OCI-LY1 (cell line): ENCODE measurements around the gene CYB5R4.

Source experiments
- H2AFZ ChIP-seq: fragments of 200-600 bp; sonication (generic), shearing (Covaris generic); 2 replicates; pipeline ENCODE4 v1.6.0; 2014; ENCODE audit warnings: antibody characterized with exemption, mild to moderate bottlenecking, low read length
- H3F3A ChIP-seq: fragments of 200-600 bp; sonication (generic), shearing (Covaris generic); 2 replicates; pipeline ENCODE4 v1.6.0; 2014; ENCODE audit warnings: mild to moderate bottlenecking, antibody characterized with exemption, low read length, moderate library complexity; ENCODE audit not compliant: insufficient read depth
- H3K27ac ChIP-seq: fragments of 200-600 bp; sonication (generic); 2 replicates; pipeline ENCODE4 v1.5.1; 2014; ENCODE audit warnings: low read length, mixed run types, mild to moderate bottlenecking, low read depth; ENCODE audit not compliant: poor library complexity, severe bottlenecking
- H3K27me3 ChIP-seq: fragments of 200-600 bp; sonication (generic); 2 replicates; pipeline ENCODE4 v1.6.0; 2014; ENCODE audit warnings: antibody characterized with exemption, mild to moderate bottlenecking, low read length, moderate library complexity; ENCODE audit not compliant: insufficient read depth
- H3K36me3 ChIP-seq: fragments of 200-600 bp; sonication (generic); 2 replicates; pipeline ENCODE4 v1.6.1; 2014; ENCODE audit warnings: mild to moderate bottlenecking, antibody characterized with exemption, low read length, moderate library complexity, mixed read lengths; ENCODE audit not compliant: insufficient read depth
- H3K4me1 ChIP-seq: fragments of 200-600 bp; sonication (generic); 2 replicates; pipeline ENCODE4 v1.5.1; 2014; ENCODE audit warnings: mild to moderate bottlenecking, low read length, moderate library complexity; ENCODE audit not compliant: insufficient read depth, severe bottlenecking
- H3K4me2 ChIP-seq: fragments of 200-600 bp; sonication (generic), shearing (Covaris generic); 2 replicates; pipeline ENCODE4 v1.6.1; 2014; ENCODE audit warnings: low read length
- H3K4me3 ChIP-seq: fragments of 200-600 bp; sonication (generic); 2 replicates; pipeline ENCODE4 v1.5.1; 2014; ENCODE audit warnings: low read length, low read depth, mild to moderate bottlenecking, mixed read lengths; ENCODE audit not compliant: poor library complexity, severe bottlenecking
- H3K79me2 ChIP-seq: fragments of 200-600 bp; shearing (Covaris generic); 2 replicates; pipeline ENCODE4 v1.6.1; 2016; ENCODE audit warnings: mixed run types, low read length, mixed read lengths; ENCODE audit not compliant: insufficient read depth
- H3K9ac ChIP-seq: fragments of 200-600 bp; sonication (generic), shearing (Covaris generic); 2 replicates; pipeline ENCODE4 v1.6.1; 2014; ENCODE audit warnings: mild to moderate bottlenecking, low read length, mixed read lengths
- H3K9me2 ChIP-seq: fragments of 200-600 bp; sonication (generic), shearing (Covaris generic); 2 replicates; pipeline ENCODE4 v1.6.1; 2014; ENCODE audit warnings: low read depth, mild to moderate bottlenecking, low read length, mixed read lengths
- H3K9me3 ChIP-seq: fragments of 200-600 bp; shearing (Covaris generic); 2 replicates; pipeline ENCODE4 v1.6.1; 2014; ENCODE audit warnings: low read length, mixed read lengths
- H4K20me1 ChIP-seq: fragments of 200-600 bp; sonication (generic), shearing (Covaris generic); 2 replicates; pipeline ENCODE4 v1.6.0; 2016; ENCODE audit warnings: mild to moderate bottlenecking, low read length; ENCODE audit not compliant: insufficient read depth
- CTCF ChIP-seq: fragments of 200-600 bp; sonication (generic), shearing (Covaris generic); IDR thresholded peaks from 2 replicates; pipeline ENCODE4 v1.5.1; 2017; ENCODE audit warnings: mild to moderate bottlenecking, antibody characterized with exemption, low read length, moderate library complexity, mixed read lengths
- EZH2 ChIP-seq: fragments of 200-600 bp; sonication (generic), shearing (Covaris generic); IDR thresholded peaks from 2 replicates; pipeline ENCODE4 v1.8.0; 2017; ENCODE audit warnings: borderline replicate concordance, mixed run types, mild to moderate bottlenecking, antibody characterized with exemption, low read length, moderate library complexity, mixed read lengths

CYB5R4 gene

GRCh38 chr6:83867527-83868161, 8.2 kb downstream of the CYB5R4 start:
- Histone ChIP-seq H3K9me2 (no peaks in the 10 kb centered on the region), H3F3A (no peaks in the 10 kb centered on the region), H4K20me1 (no peaks in the 10 kb centered on the region), H3K4me2 (no peak overlapping the region), H3K36me3 (peaks cover 62% of the 10 kb centered on the region), H3K4me1 (peaks cover 8% of the 10 kb centered on the region), H3K9ac (no peak overlapping the region), H3K27ac (no peak overlapping the region), H2AFZ (no peak overlapping the region), H3K79me2 (no peaks in the 10 kb centered on the region), H3K9me3 (peaks cover 16% of the 10 kb centered on the region), H3K27me3 (no peaks in the 10 kb centered on the region), H3K4me3 (no peak overlapping the region)
- TF ChIP-seq CTCF (no peak), EZH2 (no peak)

- TF ChIP-seq CTCF (no peak), EZH2 (no peak)
- peaks cover 16% of the 10 kb centered on the region for H3K9me3 ChIP-seq
- H3K27me3 ChIP-seq: no peaks in the 10 kb centered on the region
- H3K9me2 ChIP-seq: no peaks in the 10 kb centered on the region
- no peak overlapping the region for H3K4me2 ChIP-seq
- H3K79me2 ChIP-seq: no peaks in the 10 kb centered on the region
- no peak overlapping the region for H3K4me3 ChIP-seq
- H2AFZ ChIP-seq: no peak overlapping the region
- H4K20me1 ChIP-seq: no peaks in the 10 kb centered on the region
- H3K4me1 ChIP-seq: peaks cover 3% of the 10 kb centered on the region
- H3K36me3 ChIP-seq: peaks cover 62% of the 10 kb centered on the region
- H3F3A ChIP-seq: no peaks in the 10 kb centered on the region
- no peak overlapping the region for H3K27ac ChIP-seq
- no peak overlapping the region for H3K9ac ChIP-seq
These were observed 9.2 kb downstream of the CYB5R4 start for GRCh38 chr6:83868639-83869038.

GRCh38 chr6:83870649-83871048, 11.2 kb downstream of the CYB5R4 start:
- Histone ChIP-seq H3K79me2 (no peaks in the 10 kb centered on the region), H3K9me2 (no peaks in the 10 kb centered on the region), H3K36me3 (peaks cover 44% of the 10 kb centered on the region), H3F3A (no peaks in the 10 kb centered on the region), H3K9me3 (peaks cover 15% of the 10 kb centered on the region), H3K4me2 (no peak overlapping the region), H3K27ac (no peak overlapping the region), H3K4me3 (no peak overlapping the region), H2AFZ (no peak overlapping the region), H3K4me1 (peaks cover 5% of the 10 kb centered on the region), H4K20me1 (no peaks in the 10 kb centered on the region), H3K27me3 (no peaks in the 10 kb centered on the region), H3K9ac (no peak overlapping the region)
- no peak for TF ChIP-seq EZH2
- TF ChIP-seq CTCF: no peak
